NCI-H226 (cell line): ENCODE measurements around the gene CAMK4.
"Not testable (repeated sequence)": the region's sequence is repeated elsewhere in the genome, so short reads cannot be mapped to it uniquely, and the experiment has no call there.

ENCODE experiments used
- DNase-seq: peaks from one replicate; pipeline ENCODE4 v3.0.0-alpha.2; 2015

CAMK4 gene

GRCh38 chr5:111320953-111321352 is 96.8 kb downstream of the CAMK4 start:
- DNase-seq: no peak

GRCh38 chr5:111321376-111321775 is 97.2 kb downstream of the CAMK4 start:
- DNase-seq: no peak

- DNase-seq: peak; percentile 50
These were observed 102.4 kb downstream of the CAMK4 start for GRCh38 chr5:111326551-111326950.

GRCh38 chr5:111337133-111337532 is 112.9 kb downstream of the CAMK4 start:
- DNase-seq: no peak

GRCh38 chr5:111337688-111338087 is 113.5 kb downstream of the CAMK4 start:
- no peak for DNase-seq

- no peak for DNase-seq
These were observed 121.5 kb downstream of the CAMK4 start for GRCh38 chr5:111345731-111346130.

GRCh38 chr5:111347021-111347420 is 122.8 kb downstream of the CAMK4 start:
- peak; percentile 58 for DNase-seq

GRCh38 chr5:111348661-111349329 is 124.6 kb downstream of the CAMK4 start:
- DNase-seq: no peak

GRCh38 chr5:111349429-111349828 is 125.2 kb downstream of the CAMK4 start:
- DNase-seq: no peak

GRCh38 chr5:111353035-111353434 is 128.9 kb downstream of the CAMK4 start:
- DNase-seq: no peak

GRCh38 chr5:111358726-111359125 is 134.5 kb downstream of the CAMK4 start:
- DNase-seq: not testable (repeated sequence)

- no peak for DNase-seq
These were observed 136.0 kb downstream of the CAMK4 start for GRCh38 chr5:111360173-111360572.

GRCh38 chr5:111364992-111365391 is 140.8 kb downstream of the CAMK4 start:
- no peak for DNase-seq

- DNase-seq: no peak
These were observed 142.2 kb downstream of the CAMK4 start for GRCh38 chr5:111366388-111366787.

GRCh38 chr5:111367115-111367514 is 142.9 kb downstream of the CAMK4 start:
- DNase-seq: peak; percentile 96

GRCh38 chr5:111372799-111373198 is 148.6 kb downstream of the CAMK4 start:
- no peak for DNase-seq

GRCh38 chr5:111374380-111374779 is 150.2 kb downstream of the CAMK4 start:
- no peak for DNase-seq

- DNase-seq: no peak
These were observed 151.5 kb downstream of the CAMK4 start for GRCh38 chr5:111375645-111376044.

- DNase-seq: no peak
These were observed 153.1 kb downstream of the CAMK4 start for GRCh38 chr5:111377306-111377705.

GRCh38 chr5:111379391-111379816 is 155.2 kb downstream of the CAMK4 start:
- DNase-seq: peak; percentile 21

- peak; percentile 26 for DNase-seq
These were observed 159.2 kb downstream of the CAMK4 start for GRCh38 chr5:111383288-111383970.

- peak; percentile 58 for DNase-seq
These were observed 160.0 kb downstream of the CAMK4 start for GRCh38 chr5:111384220-111384619.

GRCh38 chr5:111385051-111385450 is 160.9 kb downstream of the CAMK4 start:
- DNase-seq: no peak

- no peak for DNase-seq
These were observed 162.0 kb downstream of the CAMK4 start for GRCh38 chr5:111385970-111386831.
